ENCODE data around the gene MRFAP1L1. TPM values are rescaled to one million over a fixed set of nuclear protein-coding genes. Genes with fewer than 3 reads are reported as not detected.

Gene MRFAP1L1
- total RNA-seq, 2 donors from 2014 or later = 65.2 to 81.9 TPM

- Histone ChIP-seq H3K4me1 (replicated peaks) (peaks cover 22% of the 10 kb centered on the region), H3K9me3 (no peaks in the 10 kb centered on the region), H3K27ac (no peak overlapping the region), H3K4me3 (no peak overlapping the region), H3K36me3 (no peaks in the 10 kb centered on the region), H3K27me3 (replicated peaks; ENCODE audit: insufficient read depth) (no peaks in the 10 kb centered on the region)
- intact Hi-C loops (cut with DNase I) = loop anchor here (5.0 kb wide), 1 partner anchor 35 kb away; the partner anchor contains the start of gene MRFAP1L1
- WGBS = 97% methylated on average over 19 of the region's 19 CpGs
- DNase-seq (ENCODE audit: low spot score) = no peak
- TF ChIP-seq POLR2A (IDR thresholded peaks at IDR 0.05) (no peak), CTCF (IDR thresholded peaks at IDR 0.05) (no peak)
Measured at GRCh38 chr4:6672131-6672530, 37.5 kb downstream of the MRFAP1L1 start.

DNA sequence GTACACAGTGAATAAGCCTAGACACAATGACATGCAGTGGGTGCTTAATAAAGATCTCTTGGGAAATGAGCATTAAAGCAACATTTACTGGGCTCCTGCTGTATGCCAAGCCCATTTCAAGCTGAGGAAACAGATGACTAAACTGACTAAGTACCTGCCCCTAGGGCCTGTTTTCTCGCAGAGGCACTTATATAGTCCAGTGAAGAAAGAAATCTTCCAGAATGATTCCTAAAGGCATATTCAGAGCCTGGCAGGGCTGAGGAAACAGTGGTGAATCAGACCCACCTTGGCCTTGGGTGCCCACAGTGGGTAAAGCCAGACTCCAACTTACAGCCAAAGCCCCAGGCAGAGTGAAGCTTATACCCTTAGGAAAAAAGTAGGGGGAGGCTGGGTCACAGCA lies 38.0 kb downstream of the MRFAP1L1 start:
- no peaks in the 10 kb centered on the region for H3K36me3 ChIP-seq
- no peak overlapping the region for H3K27ac ChIP-seq
- no peak for TF ChIP-seq POLR2A (IDR thresholded peaks at IDR 0.05)
- no peak for TF ChIP-seq CTCF (IDR thresholded peaks at IDR 0.05)
- TF ChIP-seq POLR2AphosphoS5 (IDR thresholded peaks at IDR 0.05) = no peak
- H3K4me3 ChIP-seq = no peak overlapping the region
- intact Hi-C loops (cut with DNase I) = loop anchor here (5.0 kb wide), 1 partner anchor 36 kb away; the partner anchor contains the start of gene MRFAP1L1
- H3K4me1 ChIP-seq (replicated peaks) = peaks cover 18% of the 10 kb centered on the region
- WGBS = 100% methylated on average over 1 of the region's 1 CpG
- no peak for DNase-seq (ENCODE audit: low spot score)
- no peaks in the 10 kb centered on the region for H3K27me3 ChIP-seq (replicated peaks; ENCODE audit: insufficient read depth)
- H3K9me3 ChIP-seq = no peaks in the 10 kb centered on the region

- intact Hi-C loops (cut with DNase I) = no loop called here
Measured at GRCh38 chr4:6668391-6668790, 41.3 kb downstream of the MRFAP1L1 start.

GRCh38 chr4:6665320-6665654 lies 44.4 kb downstream of the MRFAP1L1 start:
- 97% methylated on average over 9 of the region's 9 CpGs for WGBS
- intact Hi-C loops (cut with DNase I) = no loop called here
- no peak overlapping the region for H3K4me3 ChIP-seq
- TF ChIP-seq CTCF (IDR thresholded peaks at IDR 0.05) (no peak), POLR2A (IDR thresholded peaks at IDR 0.05) (no peak), POLR2AphosphoS5 (IDR thresholded peaks at IDR 0.05) (no peak)
- H3K4me1 ChIP-seq (replicated peaks) = no peaks in the 10 kb centered on the region
- no peaks in the 10 kb centered on the region for H3K36me3 ChIP-seq
- no peaks in the 10 kb centered on the region for H3K27me3 ChIP-seq (replicated peaks; ENCODE audit: insufficient read depth)
- no peaks in the 10 kb centered on the region for H3K9me3 ChIP-seq
- no peak overlapping the region for H3K27ac ChIP-seq
- DNase-seq (ENCODE audit: low spot score) = no peak

More at GRCh38 chr4:6668391-6668790, 41.3 kb downstream of the MRFAP1L1 start:
- TF ChIP-seq POLR2A (IDR thresholded peaks at IDR 0.05) = no peak
- no peak for TF ChIP-seq POLR2AphosphoS5 (IDR thresholded peaks at IDR 0.05)
- no peak for TF ChIP-seq CTCF (IDR thresholded peaks at IDR 0.05)
- no peak overlapping the region for H3K4me3 ChIP-seq
- no peaks in the 10 kb centered on the region for H3K9me3 ChIP-seq
- 84% methylated on average over 11 of the region's 11 CpGs for WGBS
- H3K27ac ChIP-seq = no peak overlapping the region
- H3K27me3 ChIP-seq (replicated peaks; ENCODE audit: insufficient read depth) = no peaks in the 10 kb centered on the region
- no peaks in the 10 kb centered on the region for H3K4me1 ChIP-seq (replicated peaks)
- DNase-seq (ENCODE audit: low spot score) = no peak
- H3K36me3 ChIP-seq = no peaks in the 10 kb centered on the region

GRCh38 chr4:6663596-6664393 lies 45.9 kb downstream of the MRFAP1L1 start:
- no peaks in the 10 kb centered on the region for H3K36me3 ChIP-seq
- DNase-seq (ENCODE audit: low spot score) = no peak
- no peaks in the 10 kb centered on the region for H3K27me3 ChIP-seq (replicated peaks; ENCODE audit: insufficient read depth)
- H3K4me3 ChIP-seq = peak overlapping the region; percentile 2 to 12
- no peaks in the 10 kb centered on the region for H3K4me1 ChIP-seq (replicated peaks)
- H3K9me3 ChIP-seq = no peaks in the 10 kb centered on the region
- no peak overlapping the region for H3K27ac ChIP-seq
- no peak for TF ChIP-seq CTCF (IDR thresholded peaks at IDR 0.05)
- no peak for TF ChIP-seq POLR2AphosphoS5 (IDR thresholded peaks at IDR 0.05)
- TF ChIP-seq POLR2A (IDR thresholded peaks at IDR 0.05) = no peak
- WGBS = 16% methylated on average over 55 of the region's 55 CpGs
- intact Hi-C loops (cut with DNase I) = no loop called here
